H1 (cell line): ENCODE measurements around the gene TACR2. TPM values are rescaled to one million over a fixed set of nuclear protein-coding genes. Genes with fewer than 3 reads are reported as not detected.

ENCODE experiments used
- SIN3A ChIP-seq, 2 experiments: IDR thresholded peaks in 1 of 2; conservative IDR thresholded peaks in 1 of 2; 2 replicates each; pipeline ENCODE4 v1.6.1; 2011 to 2012; ENCODE audit warnings: low read length in 2 of 2, improper control_type of control experiment in 1 of 2, low read depth in 1 of 2, mild to moderate bottlenecking in 1 of 2
- polyA plus RNA-seq, 7 experiments: library from polyadenylated mRNA; depleted of rRNA in 3 of 7; stranded (reverse) in 5 of 7; unstranded in 2 of 7; fragments of >200 nt in 5 of 7; fragments of 200-250 nt in 2 of 7; gene quantifications; 1 replicate in 5 of 7; 2 replicates in 1 of 7; 4 replicates in 1 of 7; pipeline versions ENCODE4 v1.2.1 to v1.2.3, GENCODE V29; 2011 to 2013; ENCODE audit warnings: missing spikeins in 2 of 7, mixed read lengths in 2 of 7
- total RNA-seq: library from RNA; stranded (reverse); fragmentation: NEBNext Ultra II Directional; extraction: Animal tissue kit (Norgen Biotek cat#: 25700); gene quantifications from 2 replicates; pipeline ENCODE4 v1.2.1, GENCODE V29; 2021

Gene TACR2
- total and polyA plus RNA-seq, 2 of the 8 experiments (the other 6 are each of a cell fraction or from before 2014, with no cell fraction given), result 0.06 TPM; not detected in 1

DNA sequence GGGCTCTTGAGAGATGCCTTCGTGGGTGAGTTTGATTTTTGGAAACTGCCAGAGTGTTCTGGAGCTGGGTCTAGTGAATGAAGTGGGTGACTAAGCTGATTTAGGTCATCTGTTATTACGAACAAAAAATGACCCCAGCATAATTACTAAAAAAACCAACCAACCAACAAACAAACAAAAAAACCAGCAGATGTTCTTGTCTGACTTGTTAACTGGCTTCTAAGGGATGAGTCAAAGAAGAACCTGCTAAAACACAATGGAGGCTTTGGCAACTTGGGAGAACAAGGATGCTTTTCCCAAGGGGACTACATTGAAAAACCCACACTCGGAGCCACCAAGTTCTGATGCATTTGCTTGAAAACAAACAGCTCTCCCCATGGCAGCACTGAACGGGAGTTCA, 11.5 kb downstream of the TACR2 start (continued):
- TF ChIP-seq SIN3A (conservative IDR thresholded peaks at IDR 0.05 in 1 of 2, IDR thresholded peaks at IDR 0.05 in 1 of 2; ENCODE audit: low read depth in 1 of 2, low read length in 2 of 2), result no peak
